Natural killer cell (primary cell): Measurements from ENCODE around the gene COL24A1. TPM values are rescaled to one million over a fixed set of nuclear protein-coding genes. Genes with fewer than 3 reads are reported as not detected.

ENCODE experiments used
- ATAC-seq, 3 donors: fragments of 150-1000 bp in 2 of 3; fragments of 200-7000 bp in 1 of 3; cut with Tn5 transposase; 1 replicate in 1 of 3; 2 replicates in 2 of 3; pipeline ENCODE4 v1.10.0; 2021; ENCODE audit warnings: mild to moderate bottlenecking in 2 of 3, moderate library complexity in 2 of 3
- DNase-seq, 2 donors: peaks; one replicate each; pipeline versions ENCODE4 v3.0.0 to v3.0.0-alpha.2; 2013 to 2021; ENCODE audit warnings: mixed read lengths in 1 of 2
- H3K27ac ChIP-seq: one replicate; pipeline ENCODE4 v1.5.1; 2013; ENCODE audit warnings: mild to moderate bottlenecking, low read length
- H3K27me3 ChIP-seq: one replicate; pipeline ENCODE4 v1.6.1; 2013; ENCODE audit warnings: low read length; ENCODE audit not compliant: control insufficient read depth, insufficient read depth
- H3K36me3 ChIP-seq: one replicate; pipeline ENCODE4 v1.6.1; 2013; ENCODE audit warnings: low read length; ENCODE audit not compliant: control insufficient read depth, insufficient read depth
- H3K4me1 ChIP-seq: one replicate; pipeline ENCODE4 v1.6.1; 2013; ENCODE audit warnings: low read length; ENCODE audit not compliant: control insufficient read depth, insufficient read depth
- H3K4me3 ChIP-seq: one replicate; pipeline ENCODE4 v1.5.1; 2013; ENCODE audit warnings: low read length
- H3K9me3 ChIP-seq: one replicate; pipeline ENCODE4 v1.6.1; 2013; ENCODE audit warnings: low read length; ENCODE audit not compliant: control insufficient read depth, insufficient read depth
- H3K27ac Mint-ChIP-seq, 2 donors: one replicate each; pipeline ENCODE4 v1.8.0; 2022; ENCODE audit warnings: mild to moderate bottlenecking in 2 of 2, mixed read lengths in 2 of 2, moderate library complexity in 1 of 2
- H3K27me3 Mint-ChIP-seq, 2 donors: one replicate each; pipeline ENCODE4 v1.8.0; 2022; ENCODE audit warnings: low read depth in 2 of 2, mixed read lengths in 2 of 2
- H3K36me3 Mint-ChIP-seq: one replicate; pipeline ENCODE4 v1.8.0; 2022; ENCODE audit warnings: mixed read lengths
- H3K4me1 Mint-ChIP-seq, 2 donors: one replicate each; pipeline ENCODE4 v1.8.0; 2022; ENCODE audit warnings: mixed read lengths in 2 of 2
- H3K4me3 Mint-ChIP-seq: one replicate; pipeline ENCODE4 v1.8.0; 2022; ENCODE audit warnings: mild to moderate bottlenecking, moderate library complexity, mixed read lengths
- H3K9me3 Mint-ChIP-seq, 2 donors: one replicate each; pipeline ENCODE4 v1.8.0; 2022; ENCODE audit warnings: mixed read lengths in 2 of 2
- CTCF ChIP-seq: fragments of 200-600 bp; IDR thresholded peaks from one replicate; pipeline ENCODE4 v1.8.0; 2022; ENCODE audit warnings: antibody characterized with exemption
- WGBS: methylation state at CpG from one replicate; pipeline ENCODE4 v1.1.7; 2013; ENCODE audit warnings: missing lambda C conversion rate; ENCODE audit not compliant: insufficient coverage; 5-methylcytosine and 5-hydroxymethylcytosine counted together
- intact Hi-C: fragments of 100-400 bp; cut with micrococcal nuclease; formaldehyde crosslinking; loops from one replicate; pipeline ENCODE4 v1.14.2; 2022
- total RNA-seq, 4 donors: library from RNA; stranded (reverse); fragments of 120-200 nt in 1 of 4; gene quantifications; one replicate each; pipeline versions ENCODE4 v1.2.3 to v1.2.4, GENCODE V29; 2013 to 2022

Gene COL24A1
- total RNA-seq, 3 donors from 2014 or later (not counting 1 experiment from before 2014, with no cell fraction given) = 0.20 to 0.54 (median 0.54) TPM

GRCh38 chr1:85830837-85831236, 325.7 kb downstream of the COL24A1 start:
- no peak overlapping the region for H3K4me3 Mint-ChIP-seq
- H3K36me3 ChIP-seq = no peaks in the 10 kb centered on the region
- no peak overlapping the region for H3K4me3 ChIP-seq
- H3K4me1 Mint-ChIP-seq = no peaks in the 10 kb centered on the region
- H3K36me3 Mint-ChIP-seq = no peaks in the 10 kb centered on the region
- intact Hi-C loops = no loop called here
- no peaks in the 10 kb centered on the region for H3K27me3 ChIP-seq
- 87% methylated on average over 8 of the region's 8 CpGs for WGBS
- no peak overlapping the region for H3K27ac ChIP-seq
- H3K9me3 ChIP-seq = no peaks in the 10 kb centered on the region
- DNase-seq (no peak), ATAC-seq (no peak)
- no peaks in the 10 kb centered on the region for H3K4me1 ChIP-seq
- H3K27me3 Mint-ChIP-seq = no peaks in the 10 kb centered on the region
- H3K27ac Mint-ChIP-seq = no peak overlapping the region
- TF ChIP-seq CTCF = no peak
- peaks cover 5 to 10% of the 10 kb centered on the region in 2 donors for H3K9me3 Mint-ChIP-seq

- Mint-ChIP-seq H3K9me3 (peaks cover 0 to 2% of the 10 kb centered on the region in 2 donors), H3K27me3 (no peaks in the 10 kb centered on the region), H3K27ac (no peak overlapping the region), H3K4me1 (no peaks in the 10 kb centered on the region), H3K36me3 (no peaks in the 10 kb centered on the region), H3K4me3 (no peak overlapping the region)
- H3K27ac ChIP-seq = no peak overlapping the region
- DNase-seq (no peak), ATAC-seq (no peak)
- WGBS = 91% methylated on average over 6 of the region's 9 CpGs
- no peak for TF ChIP-seq CTCF
- H3K27me3 ChIP-seq = no peaks in the 10 kb centered on the region
- H3K4me1 ChIP-seq = no peaks in the 10 kb centered on the region
- intact Hi-C loops = no loop called here
- H3K4me3 ChIP-seq = no peak overlapping the region
- H3K9me3 ChIP-seq = no peaks in the 10 kb centered on the region
- no peaks in the 10 kb centered on the region for H3K36me3 ChIP-seq
Observed at GRCh38 chr1:85824066-85824840, 332.3 kb downstream of the COL24A1 start.

- intact Hi-C loops = no loop called here
- no peaks in the 10 kb centered on the region for H3K4me1 ChIP-seq
- 86% methylated on average over 4 of the region's 4 CpGs for WGBS
Observed at GRCh38 chr1:85822696-85823095, 333.9 kb downstream of the COL24A1 start.

More at GRCh38 chr1:85822696-85823095, 333.9 kb downstream of the COL24A1 start:
- no peaks in the 10 kb centered on the region for H3K27me3 Mint-ChIP-seq
- no peak for DNase-seq
- H3K36me3 Mint-ChIP-seq = no peaks in the 10 kb centered on the region
- H3K9me3 Mint-ChIP-seq = no peaks in the 10 kb centered on the region
- no peak for ATAC-seq
- Histone ChIP-seq H3K27me3 (no peaks in the 10 kb centered on the region), H3K9me3 (no peaks in the 10 kb centered on the region), H3K4me3 (no peak overlapping the region), H3K27ac (no peak overlapping the region), H3K36me3 (no peaks in the 10 kb centered on the region)
- no peaks in the 10 kb centered on the region for H3K4me1 Mint-ChIP-seq
- no peak overlapping the region for H3K27ac Mint-ChIP-seq
- TF ChIP-seq CTCF = no peak
- no peak overlapping the region for H3K4me3 Mint-ChIP-seq
